OCI-LY7 (cell line): ENCODE data around the gene WNT16. TPM values are rescaled to one million over a fixed set of nuclear protein-coding genes. Genes with fewer than 3 reads are reported as not detected.

Experiments used
- BruUV-seq: library from RNA; stranded (reverse); fragments of 400-500 nt; replicated peaks from 2 replicates; lab custom pipeline; 2021; lab: Mats Ljungman, UMichigan
- CTCF ChIA-PET: fragments of 300-600 bp; sonication (Branson Sonifier 250); formaldehyde crosslinking; loops from one replicate; lab custom pipeline; 2022; ENCODE audit warnings: antibody characterized with exemption; ENCODE audit not compliant: unreplicated experiment; lab: Charles Lee
- POLR2A ChIA-PET: fragments of 300-600 bp; sonication (Branson Sonifier 250); formaldehyde crosslinking; loops from one replicate; lab custom pipeline; 2022; ENCODE audit warnings: antibody characterized with exemption; lab: Charles Lee
- DNase-seq: peaks from one replicate; pipeline ENCODE4 v3.0.0-alpha.2; 2015; ENCODE audit warnings: low spot score
- H2AFZ ChIP-seq: fragments of 200-600 bp; sonication (generic), shearing (Covaris generic); 2 replicates; pipeline ENCODE4 v1.6.1; 2014; ENCODE audit warnings: mild to moderate bottlenecking, antibody characterized with exemption, low read length, moderate library complexity
- H3K27ac ChIP-seq: fragments of 200-600 bp; sonication (generic); 2 replicates; pipeline ENCODE4 v1.5.1; 2014; ENCODE audit warnings: mixed run types, low read depth, mild to moderate bottlenecking, moderate library complexity, low read length, inconsistent platforms; ENCODE audit not compliant: poor library complexity, severe bottlenecking
- H3K36me3 ChIP-seq: fragments of 200-600 bp; sonication (generic); 2 replicates; pipeline ENCODE4 v1.6.1; 2014; ENCODE audit warnings: mild to moderate bottlenecking, antibody characterized with exemption, low read length, moderate library complexity, mixed read lengths; ENCODE audit not compliant: insufficient read depth
- H3K4me1 ChIP-seq: fragments of 200-600 bp; sonication (generic); 2 replicates; pipeline ENCODE4 v1.5.1; 2014; ENCODE audit warnings: mild to moderate bottlenecking, low read length; ENCODE audit not compliant: insufficient read depth, poor library complexity, severe bottlenecking
- H3K4me2 ChIP-seq: fragments of 200-600 bp; sonication (generic); 2 replicates; pipeline ENCODE4 v1.6.1; 2014; ENCODE audit warnings: mild to moderate bottlenecking, low read length
- H3K4me3 ChIP-seq: fragments of 200-600 bp; sonication (generic); 2 replicates; pipeline ENCODE4 v1.5.1; 2014; ENCODE audit warnings: mild to moderate bottlenecking, low read depth, low read length; ENCODE audit not compliant: poor library complexity, severe bottlenecking
- H3K79me2 ChIP-seq: fragments of 200-600 bp; sonication (generic); 2 replicates; pipeline ENCODE4 v1.6.1; 2016; ENCODE audit warnings: low read depth, mild to moderate bottlenecking, low read length, moderate library complexity, mixed read lengths; ENCODE audit not compliant: insufficient read depth
- H3K9me2 ChIP-seq: fragments of 200-600 bp; sonication (generic); 2 replicates; pipeline ENCODE4 v1.6.1; 2016; ENCODE audit warnings: mild to moderate bottlenecking, low read length, mixed read lengths; ENCODE audit not compliant: insufficient read depth
- H3K9me3 ChIP-seq: fragments of 200-600 bp; sonication (generic); 2 replicates; pipeline ENCODE4 v1.6.1; 2014; ENCODE audit warnings: mild to moderate bottlenecking, mixed run types, low read length, mixed read lengths
- H4K20me1 ChIP-seq: fragments of 200-600 bp; sonication (generic); 2 replicates; pipeline ENCODE4 v1.6.1; 2014; ENCODE audit warnings: mild to moderate bottlenecking, antibody characterized with exemption, low read length, moderate library complexity, mixed read lengths; ENCODE audit not compliant: insufficient read depth
- CTCF ChIP-seq: fragments of 200-600 bp; sonication (generic); conservative IDR thresholded peaks from 2 replicates; pipeline ENCODE4 v1.5.1; 2014; ENCODE audit warnings: mild to moderate bottlenecking, antibody characterized with exemption, low read length, moderate library complexity, mixed read lengths
- EZH2phosphoT487 ChIP-seq: fragments of 200-600 bp; sonication (generic); IDR thresholded peaks from 2 replicates; pipeline ENCODE4 v1.6.1; 2018; ENCODE audit warnings: low read depth, borderline replicate concordance, mild to moderate bottlenecking, mixed run types, antibody characterized with exemption, low read length, moderate library complexity, mixed read lengths
- intact Hi-C: fragments of 100-400 bp; cut with micrococcal nuclease; formaldehyde crosslinking; loops from one replicate; pipeline ENCODE4 v1.10.0; 2022; ENCODE audit not compliant: unreplicated experiment
- total RNA-seq, 2 experiments: library from RNA; depleted of rRNA in 1 of 2; stranded (reverse); fragments of >200 nt in 1 of 2; shearing (Covaris generic) in 1 of 2; gene quantifications; 2 replicates each; pipeline ENCODE4 v1.2.3, GENCODE V29; 2014 to 2022

The WNT16 gene
- total RNA-seq, 2 experiments from 2014 or later, result not detected

GRCh38 chr7:121369462-121369861 lies 40.7 kb downstream of the WNT16 start:
- H4K20me1 ChIP-seq, result peaks cover 5% of the 10 kb centered on the region; the same call in 1 of the 2 replicates
- no peak overlapping the region for H3K4me3 ChIP-seq
- DNase-seq, result no peak
- peak overlapping the region; percentile 4; the same call in 1 of the 2 replicates for H3K4me2 ChIP-seq
- no peak overlapping the region for H2AFZ ChIP-seq
- H3K27ac ChIP-seq, result no peak overlapping the region
- no peaks in the 10 kb centered on the region for H3K9me2 ChIP-seq
- ChIA-PET POLR2A (interaction anchor here (1.0 to 1.3 kb wide), 3 partner anchors 15 to 24 kb away, joined by 3 to 6 read pairs (median 4); no protein-coding TSS in a partner anchor), CTCF (interaction anchor here (1.4 kb wide), 1 partner anchor 28 kb away, joined by 3 read pairs; no protein-coding TSS in a partner anchor)
- intact Hi-C loops, result loop anchor here (10.0 kb wide), 2 partner anchors 245 to 625 kb away; no protein-coding TSS in a partner anchor
- TF ChIP-seq EZH2phosphoT487, result no peak
- no peak for TF ChIP-seq CTCF
- peaks cover 60% of the 10 kb centered on the region for H3K36me3 ChIP-seq
- 0 out of 2 replicates have a peak, but pooled peaks cover 3% of the 10 kb centered on the region for H3K79me2 ChIP-seq
- no TSS peak for BruUV-seq
- peaks cover 20% of the 10 kb centered on the region for H3K4me1 ChIP-seq
- no peaks in the 10 kb centered on the region for H3K9me3 ChIP-seq

- intact Hi-C loops, result no loop called here
Measured at GRCh38 chr7:121371367-121371766, 42.6 kb downstream of the WNT16 start.

More at GRCh38 chr7:121371367-121371766, 42.6 kb downstream of the WNT16 start:
- H3K9me2 ChIP-seq, result no peaks in the 10 kb centered on the region
- H3K4me2 ChIP-seq, result peak overlapping the region; percentile 66
- BruUV-seq, result no TSS peak
- no peak for DNase-seq
- POLR2A ChIA-PET, result interaction anchor here (0.6 to 2.7 kb wide), 11 partner anchors 10 to 260 kb away, joined by 3 to 21 read pairs (median 3); partner anchors contain the start of gene FAM3C
- TF ChIP-seq CTCF (no peak), EZH2phosphoT487 (no peak)
- no peak overlapping the region for H2AFZ ChIP-seq
- peaks cover 5% of the 10 kb centered on the region; the same call in 1 of the 2 replicates for H4K20me1 ChIP-seq
- H3K27ac ChIP-seq, result peak overlapping the region; percentile 52
- no peaks in the 10 kb centered on the region for H3K9me3 ChIP-seq
- H3K36me3 ChIP-seq, result peaks cover 64% of the 10 kb centered on the region
- CTCF ChIA-PET, result no interaction called here
- peaks cover 25% of the 10 kb centered on the region for H3K4me1 ChIP-seq
- no peak overlapping the region for H3K4me3 ChIP-seq
- 0 out of 2 replicates have a peak, but pooled peaks cover 3% of the 10 kb centered on the region for H3K79me2 ChIP-seq
